ENCODE measurements around the gene ERLIN1. TPM values are rescaled to one million over a fixed set of nuclear protein-coding genes. Genes with fewer than 3 reads are reported as not detected.

Gene ERLIN1
- total RNA-seq, 1 experiment from 2014 or later, result 42.9 TPM

- no peak for DNase-seq (ENCODE audit: unreplicated experiment)
- ChIA-PET CTCF (interaction anchor here (0.6 to 1.7 kb wide), 5 partner anchors 8 to 611 kb away, joined by 3 to 5 read pairs (median 4); no protein-coding TSS in a partner anchor), POLR2A (interaction anchor here (0.6 kb wide), 1 partner anchor 199 kb away, joined by 3 read pairs; no protein-coding TSS in a partner anchor)
- Mint-ChIP-seq H3K9me3 (ENCODE audit: unreplicated experiment) (peaks cover 7% of the 10 kb centered on the region), H3K36me3 (ENCODE audit: insufficient read depth, unreplicated experiment) (no peaks in the 10 kb centered on the region), H3K27me3 (ENCODE audit: insufficient read depth, unreplicated experiment) (no peaks in the 10 kb centered on the region), H3K4me3 (ENCODE audit: unreplicated experiment) (no peak overlapping the region), H3K27ac (ENCODE audit: low read depth, unreplicated experiment) (no peak overlapping the region), H3K4me1 (ENCODE audit: insufficient read depth, unreplicated experiment) (no peaks in the 10 kb centered on the region)
- no TSS peak for BruUV-seq (replicated peaks)
- no peak for TF ChIP-seq CTCF (IDR thresholded peaks at IDR 0.05; ENCODE audit: unreplicated experiment)
- intact Hi-C loops (cut with micrococcal nuclease), result no loop called here
These were observed 53.4 kb downstream of the ERLIN1 start for GRCh38 chr10:100132427-100132826.

GRCh38 chr10:100131571-100131970 lies 54.3 kb downstream of the ERLIN1 start:
- no peaks in the 10 kb centered on the region for H3K36me3 Mint-ChIP-seq (ENCODE audit: insufficient read depth, unreplicated experiment)
- peaks cover 7% of the 10 kb centered on the region for H3K9me3 Mint-ChIP-seq (ENCODE audit: unreplicated experiment)
- H3K4me3 Mint-ChIP-seq (ENCODE audit: unreplicated experiment), result no peak overlapping the region
- H3K27ac Mint-ChIP-seq (ENCODE audit: low read depth, unreplicated experiment), result no peak overlapping the region
- no TSS peak for BruUV-seq (replicated peaks)
- intact Hi-C loops (cut with micrococcal nuclease), result no loop called here
- ChIA-PET POLR2A (interaction anchor here (0.6 to 1.1 kb wide), 2 partner anchors 9 to 198 kb away, joined by 3 read pairs; no protein-coding TSS in a partner anchor), CTCF (interaction anchor here (1.7 kb wide), 1 partner anchor 86 kb away, joined by 4 read pairs; no protein-coding TSS in a partner anchor)
- no peak for TF ChIP-seq CTCF (IDR thresholded peaks at IDR 0.05; ENCODE audit: unreplicated experiment)
- H3K27me3 Mint-ChIP-seq (ENCODE audit: insufficient read depth, unreplicated experiment), result no peaks in the 10 kb centered on the region
- H3K4me1 Mint-ChIP-seq (ENCODE audit: insufficient read depth, unreplicated experiment), result no peaks in the 10 kb centered on the region
- no peak for DNase-seq (ENCODE audit: unreplicated experiment)

GRCh38 chr10:100130831-100131230 lies 55.0 kb downstream of the ERLIN1 start:
- H3K36me3 Mint-ChIP-seq (ENCODE audit: insufficient read depth, unreplicated experiment), result no peaks in the 10 kb centered on the region
- POLR2A ChIA-PET, result interaction anchor here (1.1 kb wide), 1 partner anchor 9 kb away, joined by 3 read pairs; no protein-coding TSS in a partner anchor
- CTCF ChIA-PET, result interaction anchor here (1.5 kb wide), 1 partner anchor 9 kb away, joined by 3 read pairs; no protein-coding TSS in a partner anchor
- H3K4me1 Mint-ChIP-seq (ENCODE audit: insufficient read depth, unreplicated experiment), result no peaks in the 10 kb centered on the region
- peaks cover 7% of the 10 kb centered on the region for H3K9me3 Mint-ChIP-seq (ENCODE audit: unreplicated experiment)
- intact Hi-C loops (cut with micrococcal nuclease), result no loop called here
- no peak overlapping the region for H3K27ac Mint-ChIP-seq (ENCODE audit: low read depth, unreplicated experiment)
- BruUV-seq (replicated peaks), result no TSS peak
- DNase-seq (ENCODE audit: unreplicated experiment), result no peak
- no peaks in the 10 kb centered on the region for H3K27me3 Mint-ChIP-seq (ENCODE audit: insufficient read depth, unreplicated experiment)
- TF ChIP-seq CTCF (IDR thresholded peaks at IDR 0.05; ENCODE audit: unreplicated experiment), result no peak
- H3K4me3 Mint-ChIP-seq (ENCODE audit: unreplicated experiment), result no peak overlapping the region

- Mint-ChIP-seq H3K27me3 (ENCODE audit: insufficient read depth, unreplicated experiment) (no peaks in the 10 kb centered on the region), H3K4me3 (ENCODE audit: unreplicated experiment) (no peak overlapping the region), H3K36me3 (ENCODE audit: insufficient read depth, unreplicated experiment) (no peaks in the 10 kb centered on the region), H3K4me1 (ENCODE audit: insufficient read depth, unreplicated experiment) (no peaks in the 10 kb centered on the region), H3K9me3 (ENCODE audit: unreplicated experiment) (peaks cover 7% of the 10 kb centered on the region), H3K27ac (ENCODE audit: low read depth, unreplicated experiment) (no peak overlapping the region)
- ChIA-PET CTCF (interaction anchor here (0.7 to 1.5 kb wide), 2 partner anchors 8 to 10 kb away, joined by 3 to 4 read pairs; no protein-coding TSS in a partner anchor), POLR2A (interaction anchor here (0.6 kb wide), 1 partner anchor 16 kb away, joined by 3 read pairs; no protein-coding TSS in a partner anchor)
- DNase-seq (ENCODE audit: unreplicated experiment), result no peak
- TF ChIP-seq CTCF (IDR thresholded peaks at IDR 0.05; ENCODE audit: unreplicated experiment), result no peak
- no TSS peak for BruUV-seq (replicated peaks)
- intact Hi-C loops (cut with micrococcal nuclease), result no loop called here
These were observed 56.4 kb downstream of the ERLIN1 start for GRCh38 chr10:100129424-100129823.

Measured in MCF 10A (cell line).